ENCODE measurements around the gene AUTS2.
A peak's percentile ranks its signal among the peaks of the same experiment; 100 is the strongest.

Gene AUTS2

DNA sequence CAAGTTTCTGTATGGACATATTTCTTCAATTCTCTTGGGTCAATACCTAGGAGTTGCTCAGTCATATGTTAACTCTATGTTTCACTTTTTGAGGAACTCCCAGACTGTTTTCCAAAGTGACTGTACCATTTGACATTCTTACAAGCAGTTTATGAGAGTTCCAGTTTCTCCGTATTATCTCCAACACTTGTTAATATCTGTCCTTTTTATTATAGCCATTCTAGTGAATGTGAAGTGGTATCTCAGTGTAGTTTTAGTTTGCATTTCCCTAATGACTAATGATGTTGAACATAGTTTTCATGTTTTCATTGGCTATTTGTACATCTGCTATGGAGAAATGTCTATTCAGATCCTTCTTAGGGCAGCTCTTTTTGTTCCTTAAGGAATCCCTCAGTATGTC is 1002.7 kb downstream of the AUTS2 start:
- TF ChIP-seq, protein P1, sequence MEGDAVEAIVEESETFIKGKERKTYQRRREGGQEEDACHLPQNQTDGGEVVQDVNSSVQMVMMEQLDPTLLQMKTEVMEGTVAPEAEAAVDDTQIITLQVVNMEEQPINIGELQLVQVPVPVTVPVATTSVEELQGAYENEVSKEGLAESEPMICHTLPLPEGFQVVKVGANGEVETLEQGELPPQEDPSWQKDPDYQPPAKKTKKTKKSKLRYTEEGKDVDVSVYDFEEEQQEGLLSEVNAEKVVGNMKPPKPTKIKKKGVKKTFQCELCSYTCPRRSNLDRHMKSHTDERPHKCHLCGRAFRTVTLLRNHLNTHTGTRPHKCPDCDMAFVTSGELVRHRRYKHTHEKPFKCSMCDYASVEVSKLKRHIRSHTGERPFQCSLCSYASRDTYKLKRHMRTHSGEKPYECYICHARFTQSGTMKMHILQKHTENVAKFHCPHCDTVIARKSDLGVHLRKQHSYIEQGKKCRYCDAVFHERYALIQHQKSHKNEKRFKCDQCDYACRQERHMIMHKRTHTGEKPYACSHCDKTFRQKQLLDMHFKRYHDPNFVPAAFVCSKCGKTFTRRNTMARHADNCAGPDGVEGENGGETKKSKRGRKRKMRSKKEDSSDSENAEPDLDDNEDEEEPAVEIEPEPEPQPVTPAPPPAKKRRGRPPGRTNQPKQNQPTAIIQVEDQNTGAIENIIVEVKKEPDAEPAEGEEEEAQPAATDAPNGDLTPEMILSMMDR (IDR thresholded peaks at IDR 0.05; ENCODE audit: insufficient read depth, low read depth, low read length, missing control alignments) = no peak
- no peak overlapping the region for H3K4me3 ChIP-seq (ENCODE audit: low read depth, low read length)
- no peak for DNase-seq (ENCODE audit: low read depth)

DNA sequence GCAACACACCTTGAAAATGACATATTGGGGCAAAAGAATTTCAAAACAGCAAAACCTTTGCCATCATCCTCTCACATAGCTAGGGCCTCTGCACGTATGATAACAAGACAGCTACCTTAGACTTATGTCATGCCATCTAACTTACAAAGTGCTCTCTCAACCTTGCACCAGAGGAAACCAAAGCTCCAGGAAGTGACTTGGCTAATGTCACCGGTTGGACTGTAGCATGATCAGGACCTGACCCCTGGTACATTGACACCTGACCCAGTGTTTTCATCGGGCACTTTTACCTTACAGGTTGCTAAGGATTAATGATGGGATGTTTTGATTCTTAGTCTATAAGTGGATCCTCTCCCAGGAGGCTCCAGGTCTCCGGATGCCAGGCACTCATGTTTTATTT is 1003.8 kb downstream of the AUTS2 start:
- no peak overlapping the region for H3K4me3 ChIP-seq (ENCODE audit: low read depth, low read length)
- no peak for DNase-seq (ENCODE audit: low read depth)
- TF ChIP-seq, protein P1 (IDR thresholded peaks at IDR 0.05; ENCODE audit: insufficient read depth, low read depth, low read length, missing control alignments) = no peak

DNA sequence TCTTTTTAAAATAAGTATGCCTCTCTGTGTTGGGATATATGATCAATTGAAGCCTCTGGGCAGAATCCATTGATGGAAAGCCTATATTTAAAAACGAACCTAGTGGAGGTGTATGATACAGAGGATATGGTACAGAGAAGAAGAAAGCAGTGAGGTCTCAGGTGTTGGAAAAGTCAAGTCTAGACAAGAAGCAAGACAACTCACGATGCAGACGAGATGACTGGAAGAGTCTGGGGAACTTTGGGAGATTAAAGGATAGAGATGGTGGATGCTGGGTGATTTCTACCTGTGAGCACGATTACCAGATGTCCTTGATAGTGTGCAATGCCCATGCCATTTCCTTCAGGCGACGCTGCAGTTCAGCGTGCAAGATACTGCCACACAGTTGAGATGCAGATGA is 1009.0 kb downstream of the AUTS2 start:
- TF ChIP-seq, protein P1 (IDR thresholded peaks at IDR 0.05; ENCODE audit: insufficient read depth, low read depth, low read length, missing control alignments) = no peak
- no peak overlapping the region for H3K4me3 ChIP-seq (ENCODE audit: low read depth, low read length)
- no peak for DNase-seq (ENCODE audit: low read depth)

DNA sequence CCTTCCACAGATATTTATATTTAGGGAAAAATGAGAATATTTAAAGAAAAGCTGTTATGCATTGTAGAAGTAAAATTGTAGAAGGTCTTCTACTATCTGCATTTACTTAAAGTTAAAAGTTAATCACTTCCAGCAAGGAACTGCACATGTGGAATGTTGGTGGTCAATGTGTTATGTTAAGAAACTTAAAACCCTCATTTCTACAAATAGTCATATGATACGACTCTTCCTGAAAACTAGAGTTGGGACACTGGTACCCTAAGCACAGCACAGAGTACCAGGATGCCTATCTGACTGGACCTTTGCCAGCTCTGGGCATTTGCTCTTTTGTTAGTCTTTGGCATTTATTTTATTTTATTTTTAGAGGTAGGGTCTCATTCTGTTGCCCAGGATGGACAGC is 1009.5 kb downstream of the AUTS2 start:
- TF ChIP-seq, protein P1 (IDR thresholded peaks at IDR 0.05; ENCODE audit: insufficient read depth, low read depth, low read length, missing control alignments) = no peak
- no peak for DNase-seq (ENCODE audit: low read depth)
- H3K4me3 ChIP-seq (ENCODE audit: low read depth, low read length) = no peak overlapping the region

DNA sequence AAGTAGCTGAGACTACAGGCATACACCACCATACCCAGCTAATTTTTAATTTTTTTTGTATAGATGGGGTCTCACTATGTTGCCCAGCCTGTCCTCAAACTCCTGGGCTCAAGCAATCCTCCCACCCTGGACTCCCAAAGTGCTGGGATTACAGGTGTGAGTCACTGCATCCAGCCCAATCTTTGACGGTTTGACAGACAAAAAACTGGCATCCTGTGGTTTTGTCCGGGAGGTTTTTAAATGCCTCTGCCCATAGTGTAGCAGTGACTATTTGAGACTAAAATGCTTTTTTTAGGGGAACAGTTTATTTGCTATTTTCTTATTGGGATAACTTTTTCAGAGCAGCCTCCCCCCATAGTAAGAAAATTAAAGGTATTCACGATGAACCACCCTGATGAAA is 1010.0 kb downstream of the AUTS2 start:
- TF ChIP-seq, protein P1 (IDR thresholded peaks at IDR 0.05; ENCODE audit: insufficient read depth, low read depth, low read length, missing control alignments) = no peak
- no peak for DNase-seq (ENCODE audit: low read depth)
- H3K4me3 ChIP-seq (ENCODE audit: low read depth, low read length) = no peak overlapping the region

DNA sequence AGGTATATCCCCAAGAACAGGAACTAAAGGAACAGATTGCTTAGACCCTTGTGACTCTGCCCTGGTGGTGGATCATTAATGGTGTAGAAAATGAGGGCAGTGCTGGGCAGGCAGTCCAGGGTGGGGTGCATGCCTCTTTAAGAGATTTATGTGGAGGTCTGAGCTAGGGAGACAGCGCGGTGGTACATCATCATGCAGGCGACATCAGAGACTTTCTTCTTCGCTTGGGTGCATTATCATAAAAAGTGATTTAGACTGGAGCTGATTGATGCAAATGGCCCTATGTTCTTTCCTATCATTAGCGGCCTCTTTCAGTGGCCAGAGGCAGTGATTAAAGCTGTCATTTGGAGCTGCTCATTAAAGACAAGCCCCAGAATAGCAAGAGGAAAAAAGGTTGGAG is 1014.5 kb downstream of the AUTS2 start:
- no peak overlapping the region for H3K4me3 ChIP-seq (ENCODE audit: low read depth, low read length)
- no peak for DNase-seq (ENCODE audit: low read depth)
- TF ChIP-seq, protein P1 (IDR thresholded peaks at IDR 0.05; ENCODE audit: insufficient read depth, low read depth, low read length, missing control alignments) = no peak

DNA sequence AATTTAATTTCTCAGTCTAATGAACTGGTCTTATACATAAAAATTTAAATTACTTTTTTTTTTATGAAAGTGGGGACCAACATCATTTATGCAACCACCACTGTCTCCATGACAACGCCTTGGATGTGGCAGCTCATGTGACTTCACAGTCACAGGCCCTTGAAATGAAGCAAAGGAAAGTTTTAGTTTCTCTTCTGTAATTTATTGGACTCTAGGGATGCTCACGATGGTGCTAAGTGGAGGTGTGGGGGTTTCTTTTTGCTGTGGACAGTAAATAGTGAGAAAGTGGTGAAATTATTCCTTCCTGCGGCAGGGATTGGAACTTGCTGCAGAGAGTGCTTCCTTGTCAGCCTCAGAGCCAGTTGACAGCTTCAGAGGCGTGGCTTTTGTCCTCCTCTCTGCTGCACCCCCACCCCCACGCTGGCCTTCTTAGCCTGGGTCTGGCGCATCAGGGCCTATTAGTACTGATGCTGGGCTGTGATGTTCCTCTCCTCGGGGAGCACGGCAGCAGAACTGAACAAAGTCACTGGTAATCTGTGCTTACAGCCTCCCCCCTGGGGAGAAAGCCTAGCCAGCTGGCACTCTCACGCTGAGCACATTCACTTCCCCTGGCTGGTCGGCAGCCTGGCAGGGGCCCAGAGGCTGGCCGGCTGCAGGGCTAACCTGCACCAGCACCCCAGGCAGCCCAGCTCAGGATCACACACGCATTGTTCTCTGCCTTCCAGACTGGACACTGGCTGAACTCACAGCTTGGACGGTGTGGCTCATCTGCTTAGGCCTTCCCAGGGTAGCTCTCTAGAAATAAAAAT is 1016.2 kb downstream of the AUTS2 start:
- TF ChIP-seq, protein P1 (IDR thresholded peaks at IDR 0.05; ENCODE audit: insufficient read depth, low read depth, low read length, missing control alignments) = no peak
- no peak overlapping the region for H3K4me3 ChIP-seq (ENCODE audit: low read depth, low read length)
- peak; percentile 40 for DNase-seq (ENCODE audit: low read depth)
